RWPE1 (cell line): Measurements from ENCODE around the gene TUBB6.

Experiments
- CTCF ChIA-PET: fragments of 350-600 bp; sonication (Branson Sonifier 250); formaldehyde crosslinking; extraction: SDS; loops from one replicate; lab custom pipeline; 2021; lab: Yijun Ruan, JAX
- POLR2A ChIA-PET: fragments of 400-600 bp; formaldehyde crosslinking; extraction: SDS; loops from one replicate; lab custom pipeline; 2020; ENCODE audit warnings: antibody characterized with exemption; ENCODE audit not compliant: low non-redundant PET; lab: Yijun Ruan, JAX
- DNase-seq: peaks from one replicate; pipeline ENCODE4 v3.0.0; 2012; ENCODE audit warnings: low spot score
- H3K27ac ChIP-seq: fragments of 450-650 bp; 2 replicates; pipeline ENCODE4 v1.5.1; 2017
- TF ChIP-seq, protein P1 (sequence below): fragments of 450-650 bp; conservative IDR thresholded peaks from 2 replicates; pipeline ENCODE4 v1.5.1; 2017; ENCODE audit warnings: low read depth, mild to moderate bottlenecking

The TUBB6 gene

DNA sequence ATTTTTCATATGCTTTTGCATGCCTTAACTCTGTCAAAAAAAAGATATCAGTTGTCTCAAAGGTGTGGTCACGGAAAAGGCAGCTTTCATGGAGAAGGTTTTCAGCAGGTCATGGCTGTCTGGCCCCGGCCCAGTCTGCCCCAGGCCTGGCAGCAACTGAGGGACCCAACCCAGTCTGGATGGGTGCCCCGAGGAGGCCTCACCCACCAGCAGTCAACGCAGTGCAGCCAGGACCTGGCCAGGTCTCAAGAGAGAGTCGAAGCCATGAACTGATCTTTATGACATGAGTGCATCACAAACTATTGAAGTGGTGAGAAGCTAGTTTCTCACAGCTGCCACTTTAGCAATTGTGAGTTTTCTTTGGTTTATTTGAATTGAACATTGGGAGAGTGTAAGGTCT lies 7.9 kb downstream of the TUBB6 start:
- ChIA-PET POLR2A (no interaction called here), CTCF (interaction anchor here (1.6 kb wide), 1 partner anchor 44 kb away, joined by 6 read pairs; no protein-coding TSS in a partner anchor)
- TF ChIP-seq, protein P1, sequence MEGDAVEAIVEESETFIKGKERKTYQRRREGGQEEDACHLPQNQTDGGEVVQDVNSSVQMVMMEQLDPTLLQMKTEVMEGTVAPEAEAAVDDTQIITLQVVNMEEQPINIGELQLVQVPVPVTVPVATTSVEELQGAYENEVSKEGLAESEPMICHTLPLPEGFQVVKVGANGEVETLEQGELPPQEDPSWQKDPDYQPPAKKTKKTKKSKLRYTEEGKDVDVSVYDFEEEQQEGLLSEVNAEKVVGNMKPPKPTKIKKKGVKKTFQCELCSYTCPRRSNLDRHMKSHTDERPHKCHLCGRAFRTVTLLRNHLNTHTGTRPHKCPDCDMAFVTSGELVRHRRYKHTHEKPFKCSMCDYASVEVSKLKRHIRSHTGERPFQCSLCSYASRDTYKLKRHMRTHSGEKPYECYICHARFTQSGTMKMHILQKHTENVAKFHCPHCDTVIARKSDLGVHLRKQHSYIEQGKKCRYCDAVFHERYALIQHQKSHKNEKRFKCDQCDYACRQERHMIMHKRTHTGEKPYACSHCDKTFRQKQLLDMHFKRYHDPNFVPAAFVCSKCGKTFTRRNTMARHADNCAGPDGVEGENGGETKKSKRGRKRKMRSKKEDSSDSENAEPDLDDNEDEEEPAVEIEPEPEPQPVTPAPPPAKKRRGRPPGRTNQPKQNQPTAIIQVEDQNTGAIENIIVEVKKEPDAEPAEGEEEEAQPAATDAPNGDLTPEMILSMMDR = no peak
- peak overlapping the region; percentile 69 for H3K27ac ChIP-seq
- DNase-seq = no peak

DNA sequence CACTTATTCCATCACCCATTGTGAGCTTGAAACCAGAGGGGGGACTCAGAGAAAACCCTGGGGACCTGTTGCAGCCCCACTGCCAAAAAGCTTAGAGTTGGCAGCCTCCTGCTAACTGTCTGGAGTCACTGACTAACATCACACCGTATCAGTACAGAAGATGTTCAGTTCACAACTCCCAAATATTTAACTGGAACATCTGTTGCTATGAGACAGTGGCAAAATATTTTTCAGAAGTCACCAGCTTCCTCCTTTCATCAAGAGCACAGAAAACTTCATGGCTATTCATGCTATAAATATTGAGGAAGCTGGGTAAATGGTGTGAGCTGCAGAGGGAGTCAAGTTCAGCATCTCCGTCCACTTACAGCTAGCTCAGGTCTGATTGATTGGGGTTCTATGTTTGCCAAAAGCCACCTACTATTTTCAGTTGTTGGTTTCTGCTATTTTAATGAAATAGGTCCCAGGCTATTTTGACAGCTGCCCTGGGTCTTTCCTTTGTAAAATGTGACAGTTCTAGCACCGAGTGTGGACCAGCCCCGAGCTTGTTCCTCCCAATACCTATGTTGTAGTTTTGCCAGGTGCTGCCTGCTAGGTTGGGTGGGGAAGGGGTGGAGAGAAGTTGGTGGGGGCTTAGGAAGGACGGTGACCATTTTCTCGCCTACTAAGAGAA lies 9.8 kb downstream of the TUBB6 start:
- TF ChIP-seq, protein P1 = no peak
- H3K27ac ChIP-seq = peak overlapping the region; percentile 63
- ChIA-PET POLR2A (no interaction called here), CTCF (no interaction called here)
- DNase-seq = no peak

DNA sequence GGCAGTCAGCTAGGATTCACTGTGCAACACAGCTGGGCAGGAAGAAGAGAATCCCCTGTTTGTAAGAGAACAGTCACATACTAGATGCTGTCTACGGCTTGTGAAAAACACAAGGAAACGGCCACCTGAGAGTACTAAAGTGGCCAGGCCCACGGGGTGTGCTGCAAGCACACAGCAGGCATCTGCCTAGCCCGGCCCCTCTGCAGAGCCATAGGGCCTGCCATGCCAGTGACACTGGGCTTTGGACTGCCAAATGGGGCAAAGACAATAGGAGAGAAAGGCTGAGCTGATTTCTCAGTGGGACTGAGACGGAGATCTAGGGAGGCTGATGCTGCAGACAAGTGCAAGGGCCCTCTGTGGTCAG lies 10.3 kb downstream of the TUBB6 start:
- DNase-seq = no peak
- H3K27ac ChIP-seq = peak overlapping the region; percentile 63
- CTCF ChIA-PET = interaction anchor here (0.7 kb wide), 1 partner anchor 18 kb away, joined by 4 read pairs; no protein-coding TSS in a partner anchor
- TF ChIP-seq, protein P1 = no peak
- POLR2A ChIA-PET = no interaction called here

DNA sequence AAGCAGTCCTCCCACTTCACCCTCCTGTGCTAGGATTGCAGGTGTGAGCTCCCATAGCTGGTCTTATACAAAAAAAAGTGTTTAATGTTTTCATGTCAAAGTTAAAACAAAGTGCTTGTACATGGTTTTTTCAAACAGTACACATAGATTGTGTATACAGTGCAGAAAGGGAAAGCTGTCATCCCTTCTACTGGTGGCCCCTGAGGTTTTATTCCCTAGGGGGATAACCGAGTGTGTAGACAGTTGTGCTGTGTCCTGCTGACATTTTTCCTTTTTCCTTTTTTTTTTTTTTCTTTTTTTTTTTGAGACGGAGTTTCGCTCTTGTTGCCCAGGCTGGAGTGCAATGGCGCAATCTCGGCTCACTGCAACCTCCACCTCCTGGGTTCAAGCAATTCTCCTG lies 10.8 kb downstream of the TUBB6 start:
- DNase-seq = no peak
- CTCF ChIA-PET = interaction anchor here (0.7 to 1.0 kb wide), 2 partner anchors 9 to 17 kb away, joined by 3 to 4 read pairs; no protein-coding TSS in a partner anchor
- H3K27ac ChIP-seq = peak overlapping the region; percentile 63
- POLR2A ChIA-PET = interaction anchor here (1.0 kb wide), 1 partner anchor 66 kb away, joined by 6 read pairs; no protein-coding TSS in a partner anchor
- TF ChIP-seq, protein P1 = no peak

DNA sequence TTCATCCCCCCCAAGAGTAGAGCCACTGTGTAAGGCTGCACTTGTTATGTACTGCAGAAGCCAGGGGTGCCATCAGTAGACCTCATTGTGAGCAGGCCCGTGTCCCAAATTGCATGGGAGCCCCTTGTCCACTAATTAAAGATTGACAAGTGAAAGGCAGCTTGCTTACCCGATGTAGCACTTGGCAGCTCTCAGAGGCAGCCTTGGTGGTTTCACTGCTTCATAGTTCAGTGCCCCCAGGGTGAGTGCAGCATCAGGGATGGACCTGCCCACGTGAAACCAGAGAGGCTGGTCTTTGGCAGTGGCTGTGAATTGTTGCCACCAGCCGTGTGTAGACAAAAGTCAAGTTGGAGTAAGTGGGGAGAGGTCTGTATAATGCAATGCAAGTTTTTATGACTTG lies 13.3 kb downstream of the TUBB6 start:
- TF ChIP-seq, protein P1 = no peak
- DNase-seq = no peak
- ChIA-PET POLR2A (interaction anchor here (0.8 kb wide), 1 partner anchor 12 kb away, joined by 3 read pairs; no protein-coding TSS in a partner anchor), CTCF (no interaction called here)
- H3K27ac ChIP-seq = peak overlapping the region; percentile 55

- no peak for DNase-seq
- CTCF ChIA-PET = interaction anchor here (0.6 to 0.7 kb wide), 3 partner anchors 11 to 46 kb away, joined by 3 read pairs; no protein-coding TSS in a partner anchor
- POLR2A ChIA-PET = no interaction called here
- TF ChIP-seq, protein P1 = no peak
- peak overlapping the region; percentile 42 for H3K27ac ChIP-seq
Measured at GRCh38 chr18:12324991-12325725, 17.1 kb downstream of the TUBB6 start.
